NCI-H1105 treated with DMSO at 0.1 percent for 48 hours (cell line): ENCODE results near the gene KCNIP4.

Experiments
- DNase-seq: peaks from one replicate; lab custom pipeline; 2025; lab: John Stamatoyannopoulos, UW

KCNIP4 gene

DNA sequence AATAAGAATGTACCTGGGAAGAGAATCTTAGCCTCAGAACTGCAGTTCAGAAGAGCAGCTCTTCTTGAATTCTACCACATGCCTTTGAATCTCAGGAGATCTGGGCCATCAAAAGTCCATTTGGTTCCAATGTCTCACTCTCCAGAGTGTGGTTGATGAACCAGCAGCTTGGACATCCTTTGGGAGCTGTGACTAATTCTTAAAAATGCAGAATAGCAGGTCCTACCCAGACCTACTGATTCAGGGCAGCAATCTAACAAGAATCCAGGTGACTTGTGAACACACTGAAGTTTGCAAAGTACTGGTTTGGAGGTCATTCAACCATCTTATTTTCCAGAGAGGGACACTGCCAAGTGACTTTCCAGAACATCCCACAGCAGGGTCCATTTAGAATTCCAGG lies 1003.6 kb downstream of the KCNIP4 start:
- no peak for DNase-seq

DNA sequence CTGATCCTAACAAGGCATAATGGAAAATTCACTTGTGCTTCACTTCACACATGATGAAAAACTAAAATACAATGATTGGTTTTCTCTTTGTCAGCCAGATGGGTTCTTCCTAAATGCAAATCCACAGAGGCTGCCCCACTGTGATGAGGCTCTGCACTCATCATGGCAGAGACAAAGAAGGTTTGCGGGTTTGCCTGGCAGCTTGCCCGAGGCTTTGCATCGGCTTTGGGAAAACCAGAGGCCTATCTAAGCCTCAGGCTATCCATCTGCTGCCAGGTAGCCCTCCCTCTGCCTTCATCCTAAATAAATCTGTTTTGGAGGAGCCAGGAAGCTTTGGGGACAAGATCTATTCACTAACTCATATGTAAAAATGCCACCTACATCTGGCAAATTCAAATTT lies 1004.1 kb downstream of the KCNIP4 start:
- DNase-seq, result no peak

GRCh38 chr4:20938204-20938603 lies 1010.4 kb downstream of the KCNIP4 start:
- no peak for DNase-seq

DNA sequence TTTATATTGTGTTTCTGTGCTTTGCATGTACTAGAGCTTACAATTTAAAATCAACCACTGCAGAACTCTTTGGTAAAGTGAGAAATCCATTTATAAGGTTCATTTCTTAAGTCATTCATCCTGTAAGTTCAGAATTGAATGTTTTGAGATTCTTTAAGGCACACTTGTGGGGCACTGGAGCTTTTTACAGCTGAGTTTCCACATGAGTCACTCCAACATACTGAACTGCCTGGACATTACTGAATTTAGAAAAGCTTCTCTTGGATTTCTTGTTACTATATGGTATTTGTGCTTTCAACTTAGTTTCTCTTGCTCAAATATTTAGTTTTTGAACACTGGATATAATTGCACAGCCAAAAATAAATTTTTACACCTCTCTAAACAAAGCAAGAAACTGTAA lies 1022.0 kb downstream of the KCNIP4 start:
- DNase-seq, result no peak

DNA sequence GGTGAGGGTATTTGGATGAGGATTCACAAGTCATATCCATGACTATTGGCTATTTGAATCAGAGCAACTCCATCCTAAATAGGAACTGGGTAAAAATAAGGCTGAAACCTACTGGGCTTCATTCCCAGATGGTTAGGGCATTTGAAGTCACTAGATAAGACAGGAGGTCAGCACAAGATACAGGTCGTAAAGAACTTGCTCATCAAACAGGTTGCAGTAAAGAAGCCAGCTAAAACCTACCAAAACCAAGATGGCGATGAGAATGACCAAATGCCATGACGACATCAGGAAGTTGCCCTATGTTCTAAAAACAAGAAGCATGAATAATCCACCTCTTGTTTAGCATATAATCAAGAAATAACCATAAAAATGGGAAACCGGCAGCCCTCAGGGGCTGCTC lies 1023.4 kb downstream of the KCNIP4 start:
- DNase-seq, result no peak

DNA sequence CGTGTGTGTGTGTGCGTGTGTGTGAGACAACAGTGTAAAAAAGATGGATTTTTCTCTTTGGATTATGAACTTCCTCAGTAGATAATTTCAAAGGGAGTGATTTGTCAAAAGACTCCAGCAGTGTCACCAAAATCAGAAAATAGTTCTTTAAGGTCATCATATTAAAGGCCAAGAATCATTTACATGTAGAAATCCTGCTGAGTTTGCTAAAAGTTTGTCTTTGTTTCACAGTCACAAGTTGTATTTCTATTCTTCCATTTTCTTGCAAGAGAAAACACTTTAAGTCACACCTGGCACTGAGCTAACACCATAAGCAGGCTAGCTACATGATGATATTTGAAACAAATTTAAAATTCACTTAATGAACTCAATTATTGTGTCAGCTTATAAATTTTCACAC lies 1025.6 kb downstream of the KCNIP4 start:
- DNase-seq, result no peak

DNA sequence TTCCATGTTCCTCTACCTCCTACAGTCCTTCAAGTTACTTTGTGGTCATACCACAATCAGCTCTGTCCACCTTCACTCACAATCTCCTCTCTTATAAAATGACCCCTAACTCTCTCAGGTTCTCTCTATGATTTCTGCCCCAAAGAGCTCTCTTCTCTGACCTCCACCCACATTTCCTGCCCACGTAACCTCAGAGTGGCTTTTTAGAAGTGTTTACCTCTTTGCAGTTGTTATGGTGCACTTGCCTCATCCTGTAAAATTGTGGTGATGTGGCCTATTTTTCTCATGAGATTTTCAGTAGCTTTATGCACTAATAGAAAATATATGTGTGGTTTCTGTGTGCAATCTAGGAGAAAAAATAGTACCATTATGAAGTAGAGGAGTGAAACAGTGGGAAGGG lies 1032.5 kb downstream of the KCNIP4 start:
- no peak for DNase-seq

- no peak for DNase-seq
These were observed 1043.6 kb downstream of the KCNIP4 start for GRCh38 chr4:20904966-20905365.

- DNase-seq, result no peak
These were observed 1046.7 kb downstream of the KCNIP4 start for GRCh38 chr4:20901851-20902250.

GRCh38 chr4:20899591-20899990 lies 1049.0 kb downstream of the KCNIP4 start:
- no peak for DNase-seq

DNA sequence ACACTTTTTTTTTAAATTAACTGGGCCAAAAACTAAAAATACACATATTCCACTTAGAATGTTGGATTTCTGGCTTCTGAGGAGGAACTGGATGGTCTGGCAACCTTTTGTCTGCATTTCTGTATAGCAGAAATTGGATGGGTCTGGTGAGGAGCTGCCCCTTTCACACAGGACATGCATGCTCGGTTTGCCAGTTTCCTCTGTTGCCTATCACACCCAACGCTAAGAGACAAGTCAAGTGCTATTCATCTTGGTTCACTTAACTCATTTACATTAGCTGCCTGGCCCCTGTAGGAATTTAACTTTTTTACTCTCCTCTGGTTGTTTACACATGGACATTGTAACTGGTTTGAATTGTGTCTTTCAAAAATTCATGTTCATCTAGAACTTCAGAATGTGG lies 1052.6 kb downstream of the KCNIP4 start:
- no peak for DNase-seq

GRCh38 chr4:20895208-20895607 lies 1053.4 kb downstream of the KCNIP4 start:
- no peak for DNase-seq

GRCh38 chr4:20890761-20891160 lies 1057.8 kb downstream of the KCNIP4 start:
- DNase-seq, result no peak

GRCh38 chr4:20889901-20890300 lies 1058.7 kb downstream of the KCNIP4 start:
- no peak for DNase-seq

GRCh38 chr4:20883677-20884076 lies 1064.9 kb downstream of the KCNIP4 start:
- DNase-seq, result no peak

DNA sequence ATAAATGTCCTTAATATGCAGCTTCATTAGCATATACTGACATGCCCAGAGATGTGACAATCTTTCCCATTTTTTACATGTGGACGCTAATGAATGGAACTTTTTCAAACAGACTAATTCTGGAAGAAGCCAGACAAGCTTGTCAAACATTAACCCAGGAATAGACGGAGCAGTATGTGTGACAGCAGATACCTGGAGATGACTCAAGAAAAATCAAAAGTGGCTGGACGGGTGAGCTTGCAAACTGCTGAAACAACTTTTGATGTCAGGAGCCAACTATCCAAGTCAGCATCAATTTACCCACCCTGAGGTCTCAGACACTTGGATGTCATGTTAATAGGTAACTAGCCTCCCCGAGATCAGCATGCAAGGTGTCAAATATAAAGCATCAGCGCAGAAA lies 1065.3 kb downstream of the KCNIP4 start:
- no peak for DNase-seq

GRCh38 chr4:20882500-20882899 lies 1066.1 kb downstream of the KCNIP4 start:
- DNase-seq, result no peak

GRCh38 chr4:20881658-20882057 lies 1066.9 kb downstream of the KCNIP4 start:
- no peak for DNase-seq

- no peak for DNase-seq
These were observed 1069.8 kb downstream of the KCNIP4 start for GRCh38 chr4:20878806-20879205.

- no peak for DNase-seq
These were observed 1078.1 kb downstream of the KCNIP4 start for GRCh38 chr4:20870436-20870835.

GRCh38 chr4:20868108-20868507 lies 1080.5 kb downstream of the KCNIP4 start:
- no peak for DNase-seq

- DNase-seq, result no peak
These were observed 1087.7 kb downstream of the KCNIP4 start for GRCh38 chr4:20860878-20861277.

DNA sequence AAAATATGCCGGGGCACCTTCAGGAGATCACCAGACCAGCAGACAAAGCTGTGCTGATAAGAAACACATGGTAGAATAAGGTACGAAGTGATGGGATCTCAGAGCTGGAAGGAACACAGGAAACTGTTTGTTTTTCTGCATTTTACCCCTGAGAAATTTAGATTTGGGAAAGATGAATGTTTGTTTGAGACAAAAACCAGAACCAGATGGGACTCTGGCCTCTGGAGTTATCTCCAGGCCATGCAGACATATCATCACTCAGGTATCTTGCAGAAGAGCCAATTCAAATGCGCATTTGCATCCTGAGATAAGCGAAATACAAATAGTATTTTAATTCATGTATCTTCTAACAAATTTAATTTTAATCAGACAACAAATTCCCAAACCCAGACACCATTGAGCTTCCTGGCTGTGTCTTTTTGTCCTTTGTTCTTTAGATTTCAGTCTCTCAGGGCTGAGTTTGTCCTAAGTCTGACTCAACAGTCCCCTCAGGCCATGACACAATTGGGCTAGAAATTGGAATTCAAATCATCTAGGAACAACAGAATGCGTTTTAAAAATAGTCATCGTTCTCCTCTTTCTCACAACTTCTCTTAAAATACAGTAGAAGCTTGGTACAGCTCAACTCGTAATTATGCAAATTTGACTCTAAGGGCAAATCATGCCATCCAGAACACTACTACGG lies 1089.3 kb downstream of the KCNIP4 start:
- DNase-seq, result no peak

- DNase-seq, result no peak
These were observed 1091.5 kb downstream of the KCNIP4 start for GRCh38 chr4:20857081-20857480.
